DMS53 treated with DMSO at 0.1 percent for 48 hours (cell line): Measurements from ENCODE around the gene GANAB.
"Not testable (repeated sequence)": the region's sequence is repeated elsewhere in the genome, so short reads cannot be mapped to it uniquely, and the experiment has no call there.

ENCODE experiments used
- DNase-seq: peaks from one replicate; lab custom pipeline; 2025; ENCODE audit not compliant: unreplicated experiment; lab: John Stamatoyannopoulos, UW

Gene GANAB

GRCh38 chr11:62645946-62646824, at the start of gene GANAB:
Gene GANAB (minus strand): TSS chr11:62646613. CDS start chr11:62646599, 14 bp downstream.
- DNase-seq = peak; percentile 95

- DNase-seq = peak; percentile 47
Observed at GRCh38 chr11:62694455-62695167, 48.2 kb upstream of the GANAB start.

GRCh38 chr11:62693624-62694023, 47.2 kb upstream of the GANAB start:
- DNase-seq = not testable (repeated sequence)

GRCh38 chr11:62689421-62690183, 43.2 kb upstream of the GANAB start, which contains the start of gene LRRN4CL:
Gene LRRN4CL (minus strand): TSS chr11:62689530. CDS start chr11:62688508, 1,022 bp downstream.
- no peak for DNase-seq

- DNase-seq = no peak
Observed at GRCh38 chr11:62688491-62688890, 42.1 kb upstream of the GANAB start.

- DNase-seq = no peak
Observed at GRCh38 chr11:62687508-62688396, 41.3 kb upstream of the GANAB start.

- DNase-seq = no peak
Observed at GRCh38 chr11:62682518-62682917, 36.1 kb upstream of the GANAB start.

- DNase-seq = peak; percentile 76
Observed at GRCh38 chr11:62680825-62681240, 34.4 kb upstream of the GANAB start.

- peak; percentile 80 for DNase-seq
Observed at GRCh38 chr11:62678770-62679696, 32.6 kb upstream of the GANAB start, which contains the start of gene UBXN1. Gene UBXN1 (minus strand): TSS chr11:62679073. CDS start chr11:62678923, 150 bp downstream.

GRCh38 chr11:62678433-62678769, 32.0 kb upstream of the GANAB start:
- no peak for DNase-seq

- DNase-seq = no peak
Observed at GRCh38 chr11:62677714-62678113, 31.3 kb upstream of the GANAB start.

- DNase-seq = no peak
Observed at GRCh38 chr11:62677156-62677555, 30.7 kb upstream of the GANAB start.

- no peak for DNase-seq
Observed at GRCh38 chr11:62676698-62677097, 30.3 kb upstream of the GANAB start.

- DNase-seq = not testable (repeated sequence)
Observed at GRCh38 chr11:62675415-62675814, 29.0 kb upstream of the GANAB start.

GRCh38 chr11:62673196-62673525, 26.7 kb upstream of the GANAB start:
- DNase-seq = no peak

GRCh38 chr11:62671608-62672389, 25.4 kb upstream of the GANAB start, which contains the start of the genes LBHD1 and UQCC3:
Gene LBHD1 (minus strand): TSS chr11:62672267. CDS start chr11:62670031, 2,236 bp downstream.
Gene UQCC3 (plus strand): TSS chr11:62671673. CDS start chr11:62671746, 73 bp downstream.
- peak; percentile 77 for DNase-seq

- peak; percentile 72 for DNase-seq
Observed at GRCh38 chr11:62671236-62671607, 24.8 kb upstream of the GANAB start.

- DNase-seq = no peak
Observed at GRCh38 chr11:62669420-62670161, 23.2 kb upstream of the GANAB start.
